Spleen (tissue), 7 donors: ENCODE results near the gene SLC23A2.
"Not testable (repeated sequence)": the region's sequence is repeated elsewhere in the genome, so short reads cannot be mapped to it uniquely, and the experiment has no call there.

Experiments
- POLR2A ChIP-seq, 3 donors: fragments of 450-650 bp; IDR thresholded peaks; one replicate each; pipeline ENCODE4 v1.5.1; 2017; ENCODE audit warnings: antibody characterized with exemption in 3 of 3, mild to moderate bottlenecking in 1 of 3
- POLR2AphosphoS5 ChIP-seq, 3 donors: sonication (generic); formaldehyde crosslinking; IDR thresholded peaks; one replicate each; pipeline ENCODE4 v1.5.1; 2017; ENCODE audit warnings: antibody characterized with exemption in 3 of 3
- TF ChIP-seq, protein P1 (sequence below), 11 experiments: fragments of 200-600 bp in 7 of 11; fragments of 450-650 bp in 4 of 11; sonication (generic) in 4 of 11; IDR thresholded peaks in 8 of 11; conservative IDR thresholded peaks in 3 of 11; 1 replicate in 7 of 11; 2 replicates in 4 of 11; pipeline versions ENCODE4 v1.4.0 to v1.8.0; 2016 to 2021; ENCODE audit warnings: antibody characterized with exemption in 11 of 11, inconsistent platforms in 4 of 11, mild to moderate bottlenecking in 1 of 11
- donor health status: DM: no; HTN: no; CAD: no; lungs with moderate emphysema.
- donor health status: DM: no; HTN: no; CAD: no.
- donor health status: DM: no; HTN: no; CAD: no.

DNA sequence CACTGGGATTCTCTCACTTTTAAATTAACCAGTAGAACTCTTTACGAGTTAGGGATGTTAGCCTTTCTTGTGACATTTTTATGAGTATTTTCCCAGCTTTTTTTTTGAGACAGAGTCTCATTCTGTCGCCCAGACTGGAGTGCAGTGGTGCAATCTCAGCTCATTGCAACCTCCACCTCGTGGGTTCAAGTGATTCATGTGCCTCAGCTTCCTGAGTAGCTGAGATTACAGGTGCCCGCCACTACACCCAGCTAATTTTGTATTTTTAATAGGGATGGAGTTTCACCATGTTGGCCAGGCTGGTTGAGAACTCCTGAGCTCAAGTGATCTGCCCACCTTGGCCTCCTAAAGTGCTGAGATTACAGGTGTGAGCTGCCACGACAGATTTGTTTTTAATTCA, 123.2 kb downstream of the SLC23A2 start:
- TF ChIP-seq, protein P1, sequence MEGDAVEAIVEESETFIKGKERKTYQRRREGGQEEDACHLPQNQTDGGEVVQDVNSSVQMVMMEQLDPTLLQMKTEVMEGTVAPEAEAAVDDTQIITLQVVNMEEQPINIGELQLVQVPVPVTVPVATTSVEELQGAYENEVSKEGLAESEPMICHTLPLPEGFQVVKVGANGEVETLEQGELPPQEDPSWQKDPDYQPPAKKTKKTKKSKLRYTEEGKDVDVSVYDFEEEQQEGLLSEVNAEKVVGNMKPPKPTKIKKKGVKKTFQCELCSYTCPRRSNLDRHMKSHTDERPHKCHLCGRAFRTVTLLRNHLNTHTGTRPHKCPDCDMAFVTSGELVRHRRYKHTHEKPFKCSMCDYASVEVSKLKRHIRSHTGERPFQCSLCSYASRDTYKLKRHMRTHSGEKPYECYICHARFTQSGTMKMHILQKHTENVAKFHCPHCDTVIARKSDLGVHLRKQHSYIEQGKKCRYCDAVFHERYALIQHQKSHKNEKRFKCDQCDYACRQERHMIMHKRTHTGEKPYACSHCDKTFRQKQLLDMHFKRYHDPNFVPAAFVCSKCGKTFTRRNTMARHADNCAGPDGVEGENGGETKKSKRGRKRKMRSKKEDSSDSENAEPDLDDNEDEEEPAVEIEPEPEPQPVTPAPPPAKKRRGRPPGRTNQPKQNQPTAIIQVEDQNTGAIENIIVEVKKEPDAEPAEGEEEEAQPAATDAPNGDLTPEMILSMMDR (IDR thresholded peaks at IDR 0.05 in 8 of 11, conservative IDR thresholded peaks at IDR 0.05 in 3 of 11) = not testable (repeated sequence)
- TF ChIP-seq POLR2AphosphoS5, POLR2A (IDR thresholded peaks at IDR 0.05): not testable (repeated sequence)
